ENCODE data around the gene SEPTIN5.

DNA sequence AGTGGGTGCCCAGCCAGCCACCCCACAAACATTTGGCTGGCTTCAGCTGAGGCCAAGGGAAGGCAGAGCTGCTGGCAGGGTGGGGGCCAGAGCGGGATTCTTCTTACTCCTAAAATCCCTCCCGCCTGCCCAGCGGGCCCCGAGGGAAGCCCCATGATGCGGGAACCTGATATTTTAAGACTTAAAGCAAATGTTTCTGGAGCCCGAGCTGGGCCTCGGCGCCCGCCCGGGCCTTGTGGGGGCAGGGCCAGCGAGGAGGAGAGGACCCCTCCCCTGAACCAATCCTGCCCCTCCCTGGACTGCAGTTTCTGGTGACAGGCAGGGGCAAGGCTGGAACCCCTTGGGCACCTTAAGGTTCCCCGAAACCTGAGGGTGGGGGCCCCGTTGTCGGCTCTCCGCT, 26.3 kb downstream of the SEPTIN5 start:
- TF ChIP-seq CTCF (IDR thresholded peaks at IDR 0.05) (no peak), POLR2A (IDR thresholded peaks at IDR 0.05) (no peak)

Measured in sigmoid colon (tissue), 3 donors.